ENCODE measurements around the gene ZNF436. TPM values are rescaled to one million over a fixed set of nuclear protein-coding genes. Genes with fewer than 3 reads are reported as not detected.
"Not testable (repeated sequence)": the region's sequence is repeated elsewhere in the genome, so short reads cannot be mapped to it uniquely, and the experiment has no call there.

Gene ZNF436
- total and polyA plus RNA-seq, 2 experiments from 2014 or later, result 25.3 to 52.1 TPM

- no peak for DNase-seq (ENCODE audit: low read depth in 1 of 2, low spot score in 1 of 2)
- H3K36me3 ChIP-seq, result peaks cover 68% of the 10 kb centered on the region
- TF ChIP-seq, protein P1, sequence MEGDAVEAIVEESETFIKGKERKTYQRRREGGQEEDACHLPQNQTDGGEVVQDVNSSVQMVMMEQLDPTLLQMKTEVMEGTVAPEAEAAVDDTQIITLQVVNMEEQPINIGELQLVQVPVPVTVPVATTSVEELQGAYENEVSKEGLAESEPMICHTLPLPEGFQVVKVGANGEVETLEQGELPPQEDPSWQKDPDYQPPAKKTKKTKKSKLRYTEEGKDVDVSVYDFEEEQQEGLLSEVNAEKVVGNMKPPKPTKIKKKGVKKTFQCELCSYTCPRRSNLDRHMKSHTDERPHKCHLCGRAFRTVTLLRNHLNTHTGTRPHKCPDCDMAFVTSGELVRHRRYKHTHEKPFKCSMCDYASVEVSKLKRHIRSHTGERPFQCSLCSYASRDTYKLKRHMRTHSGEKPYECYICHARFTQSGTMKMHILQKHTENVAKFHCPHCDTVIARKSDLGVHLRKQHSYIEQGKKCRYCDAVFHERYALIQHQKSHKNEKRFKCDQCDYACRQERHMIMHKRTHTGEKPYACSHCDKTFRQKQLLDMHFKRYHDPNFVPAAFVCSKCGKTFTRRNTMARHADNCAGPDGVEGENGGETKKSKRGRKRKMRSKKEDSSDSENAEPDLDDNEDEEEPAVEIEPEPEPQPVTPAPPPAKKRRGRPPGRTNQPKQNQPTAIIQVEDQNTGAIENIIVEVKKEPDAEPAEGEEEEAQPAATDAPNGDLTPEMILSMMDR (IDR thresholded peaks at IDR 0.05; ENCODE audit: low read depth, low read length), result no peak
Measured at GRCh38 chr1:23325393-23325792, 44.2 kb downstream of the ZNF436 start.

DNA sequence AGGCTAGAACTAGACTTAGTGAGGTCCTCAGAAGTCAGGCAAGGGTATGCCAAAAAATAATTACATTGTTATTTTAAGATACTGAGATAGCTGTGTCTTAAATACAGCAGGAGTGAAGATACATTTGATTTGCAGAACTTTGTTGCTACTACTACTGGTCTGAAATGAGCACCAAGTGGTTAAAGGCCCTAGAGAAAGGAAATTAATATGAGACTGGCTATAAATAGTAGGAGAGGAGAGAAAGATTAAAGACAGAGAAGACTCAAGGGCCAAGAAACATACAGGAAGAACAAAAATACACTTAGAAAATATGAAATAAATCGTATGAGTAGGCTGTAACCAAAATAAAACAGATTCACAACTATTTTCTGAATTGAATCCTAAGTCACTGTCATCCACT, 46.9 kb downstream of the ZNF436 start:
- H3K9me3 ChIP-seq (ENCODE audit: low read depth), result no peaks in the 10 kb centered on the region
- H3K4me3 ChIP-seq, result no peak overlapping the region
- TF ChIP-seq, protein P1 (IDR thresholded peaks at IDR 0.05; ENCODE audit: low read depth, low read length), result no peak
- peaks cover 71% of the 10 kb centered on the region for H3K36me3 ChIP-seq
- H3K27ac ChIP-seq, result peak overlapping the region; percentile 44
- DNase-seq (ENCODE audit: low read depth in 1 of 2, low spot score in 1 of 2), result no peak
- no peaks in the 10 kb centered on the region for H3K4me1 ChIP-seq (ENCODE audit: low read depth)
- no peaks in the 10 kb centered on the region for H3K27me3 ChIP-seq

More at GRCh38 chr1:23325393-23325792, 44.2 kb downstream of the ZNF436 start:
- no peaks in the 10 kb centered on the region for H3K4me1 ChIP-seq (ENCODE audit: low read depth)
- H3K9me3 ChIP-seq (ENCODE audit: low read depth), result no peaks in the 10 kb centered on the region
- no peaks in the 10 kb centered on the region for H3K27me3 ChIP-seq
- H3K27ac ChIP-seq, result peak overlapping the region; percentile 30
- H3K4me3 ChIP-seq, result no peak overlapping the region

- not testable (repeated sequence) for DNase-seq (ENCODE audit: low read depth in 1 of 2, low spot score in 1 of 2); H3K4me1 ChIP-seq (ENCODE audit: low read depth); H3K27me3 ChIP-seq; H3K4me3 ChIP-seq; H3K27ac ChIP-seq; H3K9me3 ChIP-seq (ENCODE audit: low read depth)
- H3K36me3 ChIP-seq, result peaks cover 72% of the 10 kb centered on the region
Measured at GRCh38 chr1:23310280-23310679, 59.4 kb downstream of the ZNF436 start.

Other genes with a start within 250 kb of the ZNF436 start
- 19.7 and 26.6 TPM in 2 replicates for gene LUZP1, start 201.0 kb downstream of the ZNF436 start, total RNA-seq
- gene LUZP1, start 201.0 kb downstream of the ZNF436 start, polyA plus RNA-seq, result 34.2 and 35.2 TPM in 2 replicates
- 0.09 TPM in 1 of 2 replicates, not detected in the other for gene HTR1D, start 152.3 kb downstream of the ZNF436 start, total RNA-seq
- gene HTR1D, start 152.3 kb downstream of the ZNF436 start, polyA plus RNA-seq, result not detected in 2 replicates
- 122 and 142 TPM in 2 replicates for gene HNRNPR, start 25.6 kb downstream of the ZNF436 start, total RNA-seq
- 149 and 154 TPM in 2 replicates for gene HNRNPR, start 25.6 kb downstream of the ZNF436 start, polyA plus RNA-seq
- gene TCEA3, start 54.9 kb upstream of the ZNF436 start, total RNA-seq, result 150 and 203 TPM in 2 replicates
- gene TCEA3, start 54.9 kb upstream of the ZNF436 start, polyA plus RNA-seq, result 174 and 198 TPM in 2 replicates
- gene ASAP3, start 114.3 kb upstream of the ZNF436 start, total RNA-seq, result 71.1 and 157 TPM in 2 replicates
- 62.0 and 72.3 TPM in 2 replicates for gene ASAP3, start 114.3 kb upstream of the ZNF436 start, polyA plus RNA-seq
- gene E2F2, start 161.4 kb upstream of the ZNF436 start, total RNA-seq, result 2.1 and 2.5 TPM in 2 replicates
- gene E2F2, start 161.4 kb upstream of the ZNF436 start, polyA plus RNA-seq, result 2.2 and 2.7 TPM in 2 replicates
- gene ID3, start 189.7 kb upstream of the ZNF436 start, total RNA-seq, result 698 and 784 TPM in 2 replicates
- 703 and 1,027 TPM in 2 replicates for gene ID3, start 189.7 kb upstream of the ZNF436 start, polyA plus RNA-seq